GM12878 (cell line): ENCODE measurements around the gene C20orf144. TPM values are rescaled to one million over a fixed set of nuclear protein-coding genes. Genes with fewer than 3 reads are reported as not detected.

ENCODE experiments used
- BCLAF1 ChIP-seq: fragments of 450-650 bp; IDR thresholded peaks from 2 replicates; pipeline ENCODE4 v1.6.1; 2017; ENCODE audit warnings: antibody characterized with exemption, mild to moderate bottlenecking, moderate library complexity
- BHLHE40 ChIP-seq, 2 experiments: fragments of 450-650 bp in 1 of 2; IDR thresholded peaks; 2 replicates each; pipeline ENCODE4 v1.6.1; 2011 to 2017; ENCODE audit warnings: low read depth in 2 of 2, borderline replicate concordance in 1 of 2, improper control_type of control experiment in 1 of 2, low read length in 1 of 2, mild to moderate bottlenecking in 1 of 2
- CHD4 ChIP-seq: fragments of 200-600 bp; sonication (generic); IDR thresholded peaks from 2 replicates; pipeline ENCODE4 v1.6.1; 2016; ENCODE audit warnings: mild to moderate bottlenecking
- CREM ChIP-seq: IDR thresholded peaks from 2 replicates; pipeline ENCODE4 v1.6.1; 2014; ENCODE audit warnings: antibody characterized with exemption, low read depth
- CTCF ChIP-seq, 3 experiments: IDR thresholded peaks in 2 of 3; conservative IDR thresholded peaks in 1 of 3; 2 replicates each; pipeline ENCODE4 v1.5.1; 2011; ENCODE audit warnings: low read depth in 3 of 3, low read length in 3 of 3, mild to moderate bottlenecking in 3 of 3, control low read depth in 2 of 3, moderate library complexity in 2 of 3, inconsistent platforms in 1 of 3, mixed read lengths in 1 of 3; ENCODE audit not compliant: control insufficient read depth in 2 of 3, insufficient read depth in 1 of 3; ENCODE audit errors: extremely low read depth in 1 of 3
- EZH2 ChIP-seq: IDR thresholded peaks from 2 replicates; pipeline ENCODE4 v1.6.1; 2012; ENCODE audit warnings: low read depth, mild to moderate bottlenecking, control low read depth, inconsistent platforms, low read length, borderline replicate concordance; ENCODE audit not compliant: control insufficient read depth
- HDAC6 ChIP-seq: fragments of 200-600 bp; sonication (generic); IDR thresholded peaks from one replicate; pipeline ENCODE4 v1.8.0; 2017; ENCODE audit warnings: antibody characterized with exemption; ENCODE audit not compliant: unreplicated experiment
- KLF5 ChIP-seq: fragments of 450-650 bp; IDR thresholded peaks from 2 replicates; pipeline ENCODE4 v1.6.1; 2014; ENCODE audit warnings: mild to moderate bottlenecking; ENCODE audit not compliant: partially characterized antibody
- MAX ChIP-seq: IDR thresholded peaks from 2 replicates; pipeline ENCODE4 v1.6.1; 2012; ENCODE audit warnings: low read depth, low read length, improper control_type of control experiment
- MXI1 ChIP-seq: fragments of 150-350 bp; IDR thresholded peaks from 2 replicates; pipeline ENCODE4 v1.6.1; 2011; ENCODE audit warnings: low read depth, mild to moderate bottlenecking, inconsistent platforms, low read length, improper control_type of control experiment
- NR2C1 ChIP-seq: fragments of 450-650 bp; IDR thresholded peaks from 2 replicates; pipeline ENCODE4 v1.6.1; 2017; ENCODE audit warnings: antibody characterized with exemption, mild to moderate bottlenecking, moderate library complexity
- NRF1 ChIP-seq: conservative IDR thresholded peaks from 2 replicates; pipeline ENCODE4 v1.6.1; 2011; ENCODE audit warnings: mild to moderate bottlenecking, low read depth, low read length, improper control_type of control experiment
- PAX8 ChIP-seq: fragments of 450-650 bp; IDR thresholded peaks from 2 replicates; pipeline ENCODE4 v1.6.1; 2017; ENCODE audit warnings: mild to moderate bottlenecking, moderate library complexity
- POLR2A ChIP-seq: IDR thresholded peaks from 2 replicates; pipeline ENCODE4 v1.6.1; 2011; ENCODE audit warnings: low read depth, mild to moderate bottlenecking, low read length
- POLR2AphosphoS5 ChIP-seq: IDR thresholded peaks from 2 replicates; pipeline ENCODE4 v1.6.1; 2011; ENCODE audit warnings: mild to moderate bottlenecking, low read length, inconsistent platforms
- RB1 ChIP-seq: fragments of 450-650 bp; formaldehyde crosslinking; IDR thresholded peaks from 2 replicates; pipeline ENCODE4 v1.6.1; 2017; ENCODE audit warnings: mild to moderate bottlenecking, borderline replicate concordance
- SIN3A ChIP-seq: IDR thresholded peaks from 2 replicates; pipeline ENCODE4 v1.6.1; 2012; ENCODE audit warnings: low read depth, low read length, improper control_type of control experiment
- SIX5 ChIP-seq: IDR thresholded peaks from 2 replicates; pipeline ENCODE4 v1.6.1; 2011; ENCODE audit warnings: mild to moderate bottlenecking, low read depth, low read length, moderate library complexity; ENCODE audit not compliant: severe bottlenecking
- SP1 ChIP-seq: IDR thresholded peaks from one replicate; pipeline ENCODE4 v1.6.1; 2011; ENCODE audit warnings: low read depth, low read length
- SUZ12 ChIP-seq: fragments of 200-600 bp; sonication (generic); IDR thresholded peaks from one replicate; pipeline ENCODE4 v1.6.1; 2018; ENCODE audit warnings: antibody characterized with exemption, mild to moderate bottlenecking; ENCODE audit not compliant: unreplicated experiment
- TCF3 ChIP-seq: IDR thresholded peaks from 2 replicates; pipeline ENCODE4 v1.6.1; 2012; ENCODE audit warnings: low read depth, mild to moderate bottlenecking, low read length, borderline replicate concordance; ENCODE audit not compliant: insufficient read depth
- USF2 ChIP-seq: IDR thresholded peaks from 2 replicates; pipeline ENCODE4 v1.6.1; 2011; ENCODE audit warnings: low read depth, low read length, improper control_type of control experiment, borderline replicate concordance
- polyA plus RNA-seq, 11 experiments: library from polyadenylated mRNA; depleted of rRNA in 4 of 11; unstranded in 6 of 11; stranded (reverse) in 5 of 11; fragments of >200 nt; fragmentation: Nextera tagmentation in 4 of 11; fragmentation: Illumina TruSeq in 1 of 11; extraction: Ambion mirVana in 4 of 11; extraction: Trizol in 1 of 11; gene quantifications; 1 replicate in 1 of 11; 2 replicates in 10 of 11; pipeline versions ENCODE4 v1.2.1 to v1.2.3, GENCODE V29; 2011 to 2016; ENCODE audit warnings: inconsistent platforms in 2 of 11, missing spikeins in 2 of 11, low read depth in 1 of 11
- total RNA-seq, 4 experiments: library from RNA; depleted of rRNA in 3 of 4; stranded (reverse); fragments of >200 nt in 3 of 4; fragmentation: Illumina TruSeq in 1 of 4; extraction: Trizol in 1 of 4; gene quantifications; 2 replicates each; pipeline versions ENCODE4 v1.2.1 to v1.2.3, GENCODE V29; 2013 to 2021
- TF ChIP-seq, protein P1 (sequence below): IDR thresholded peaks from 2 replicates; pipeline ENCODE4 v1.6.1; 2012; ENCODE audit warnings: low read depth, low read length, improper control_type of control experiment

C20orf144 gene
- total and polyA plus RNA-seq, 10 of the 15 experiments (the other 5 are each of a cell fraction or from before 2014, with no cell fraction given): 0.04 to 0.62 (median 0.23) TPM; not detected in 2

GRCh38 chr20:33686100-33686983, 24.2 kb downstream of the C20orf144 start, which contains the start of gene E2F1 (continued):
- TF ChIP-seq SIN3A (peak; percentile 94), BHLHE40 (IDR thresholded peaks at IDR 0.05; ENCODE audit: borderline replicate concordance in 1 of 2, low read depth in 2 of 2, low read length in 1 of 2) (peak; percentile 74 to 82), USF2 (peak; percentile 11), CTCF (IDR thresholded peaks at IDR 0.05 in 2 of 3, conservative IDR thresholded peaks at IDR 0.05 in 1 of 3; ENCODE audit: control insufficient read depth in 2 of 3, extremely low read depth in 1 of 3, insufficient read depth in 1 of 3, low read depth in 3 of 3, low read length in 3 of 3) (peak in 2 of 3 experiments; percentile 21 to 28; a peak in 2 of 6 replicates), SP1 (peak; percentile 88), MXI1 (peak; percentile 85; the same call in 1 of the 2 replicates), BCLAF1 (0 out of 2 replicates have a peak, but pooled peaks have one; percentile 18), POLR2AphosphoS5 (no peak), PAX8 (no peak), SIX5 (no peak), MAX (peak; percentile 72), SUZ12 (no peak), NRF1 (peak; percentile 19; the same call in 1 of the 2 replicates), EZH2 (no peak), CHD4 (no peak), NR2C1 (peak; percentile 10; the same call in 1 of the 2 replicates), KLF5 (no peak), POLR2A (peak; percentile 57; the same call in 1 of the 2 replicates), HDAC6 (no peak), CREM (peak; percentile 74), TCF3 (no peak), RB1 (peak; percentile 99)
- TF ChIP-seq, protein P1, sequence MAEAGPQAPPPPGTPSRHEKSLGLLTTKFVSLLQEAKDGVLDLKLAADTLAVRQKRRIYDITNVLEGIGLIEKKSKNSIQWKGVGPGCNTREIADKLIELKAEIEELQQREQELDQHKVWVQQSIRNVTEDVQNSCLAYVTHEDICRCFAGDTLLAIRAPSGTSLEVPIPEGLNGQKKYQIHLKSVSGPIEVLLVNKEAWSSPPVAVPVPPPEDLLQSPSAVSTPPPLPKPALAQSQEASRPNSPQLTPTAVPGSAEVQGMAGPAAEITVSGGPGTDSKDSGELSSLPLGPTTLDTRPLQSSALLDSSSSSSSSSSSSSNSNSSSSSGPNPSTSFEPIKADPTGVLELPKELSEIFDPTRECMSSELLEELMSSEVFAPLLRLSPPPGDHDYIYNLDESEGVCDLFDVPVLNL: peak; percentile 90
